CD4-positive, alpha-beta T cell treated with Interleukin-4 for 1 hour (primary cell): Measurements from ENCODE around the gene WFDC1.
"Not testable (repeated sequence)": the region's sequence is repeated elsewhere in the genome, so short reads cannot be mapped to it uniquely, and the experiment has no call there.

ENCODE experiments used
- DNase-seq, 2 donors: peaks; one replicate each; pipeline ENCODE4 v3.0.0-alpha.2; 2020 to 2022

WFDC1 gene

DNA sequence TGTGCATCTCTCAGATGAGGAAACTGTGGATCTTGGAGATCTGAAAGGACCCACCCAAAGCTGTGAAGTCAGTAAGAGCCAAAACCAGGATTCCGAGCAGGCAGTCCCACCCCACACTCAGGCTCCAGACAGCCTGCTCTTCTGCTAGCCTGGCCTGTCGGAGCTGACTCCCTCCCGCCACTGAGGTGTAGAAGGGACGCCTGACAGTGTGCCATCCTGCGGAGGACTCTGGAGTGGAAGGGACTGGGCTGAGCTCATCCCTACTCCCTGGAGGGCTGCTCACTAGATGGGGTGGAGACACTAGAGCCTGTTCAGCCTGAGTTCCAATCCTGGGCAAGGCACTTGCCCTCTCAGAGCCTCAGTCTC lies 36.0 kb downstream of the WFDC1 start:
- no peak for DNase-seq

DNA sequence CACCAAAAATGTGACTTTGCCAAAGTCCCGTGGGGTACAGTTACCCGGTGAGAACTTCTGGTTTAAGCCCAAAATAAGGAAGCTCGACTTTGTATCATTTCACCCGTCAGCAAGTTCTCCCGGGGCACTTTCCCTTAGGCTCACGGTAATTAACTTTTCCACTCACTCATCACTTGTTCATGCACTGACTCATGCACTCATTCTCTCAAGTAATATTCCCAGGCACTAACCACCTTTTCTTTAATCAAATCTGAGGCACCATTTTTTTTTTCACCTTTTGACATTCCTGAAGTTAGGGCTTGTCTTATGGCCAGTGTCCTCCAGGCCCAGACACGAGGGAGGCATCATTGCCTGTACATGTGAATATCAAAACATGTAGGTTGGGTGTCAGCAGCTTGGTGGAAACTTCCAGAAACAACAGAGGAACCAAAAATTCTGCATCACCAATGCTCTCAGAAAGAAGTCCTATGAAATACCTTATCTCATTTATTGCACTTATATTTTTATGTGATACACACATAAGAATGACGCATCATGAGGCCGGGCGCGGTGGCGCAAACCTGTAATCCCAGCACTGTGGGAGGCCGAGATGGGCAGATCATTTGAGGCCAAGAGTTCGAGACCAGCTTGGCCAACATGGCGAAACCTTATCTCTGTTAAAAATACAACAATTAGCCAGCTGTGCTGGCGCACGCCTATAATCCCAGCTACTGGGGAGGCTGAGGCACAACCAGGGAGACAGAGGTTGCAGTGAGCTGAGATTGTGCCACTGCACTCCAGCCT lies 37.5 kb downstream of the WFDC1 start:
- no peak for DNase-seq

GRCh38 chr16:84332975-84333684 lies 38.5 kb downstream of the WFDC1 start:
- no peak for DNase-seq

- no peak for DNase-seq
These were observed 39.4 kb downstream of the WFDC1 start for GRCh38 chr16:84334058-84334457.

- DNase-seq = no peak
These were observed 39.8 kb downstream of the WFDC1 start for GRCh38 chr16:84334482-84334881.

DNA sequence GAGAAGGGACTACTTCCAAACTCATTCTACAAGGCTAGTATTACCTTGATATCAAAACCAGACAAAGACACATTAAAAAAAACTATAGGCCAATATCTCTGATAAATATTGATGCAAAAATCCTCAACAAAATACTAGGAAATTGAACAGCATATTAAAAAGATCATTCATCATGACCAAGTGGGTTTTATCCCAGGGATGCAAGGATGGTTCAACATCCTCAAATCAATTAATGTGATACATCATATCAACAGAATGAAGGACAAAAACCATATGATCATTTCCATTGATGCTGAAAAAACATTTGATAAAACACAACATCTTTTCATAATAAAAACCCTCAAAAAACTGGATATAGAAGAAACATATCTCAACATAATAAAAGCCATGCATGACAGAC lies 42.6 kb downstream of the WFDC1 start:
- DNase-seq = not testable (repeated sequence)

- DNase-seq = no peak
These were observed 44.6 kb downstream of the WFDC1 start for GRCh38 chr16:84339311-84339710.

DNA sequence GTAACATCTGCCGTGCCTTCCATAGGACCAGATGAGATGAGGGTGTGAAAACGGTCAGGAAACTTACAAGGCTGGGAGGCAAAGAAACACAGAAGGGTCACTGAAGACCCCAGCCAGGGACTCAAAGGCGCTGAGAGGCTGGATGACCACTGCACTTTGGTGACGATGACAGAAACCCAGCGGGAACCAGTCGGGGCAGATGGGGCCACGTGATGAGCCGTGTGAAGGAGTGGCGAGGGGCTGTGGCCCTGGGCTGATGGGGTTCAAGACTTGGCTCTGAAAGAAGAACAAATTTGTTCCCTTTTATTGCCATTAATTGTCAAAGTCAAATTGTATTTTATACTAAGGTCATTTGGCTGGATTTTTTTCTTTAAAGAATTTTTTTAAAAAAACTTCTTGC lies 45.1 kb downstream of the WFDC1 start:
- no peak for DNase-seq

DNA sequence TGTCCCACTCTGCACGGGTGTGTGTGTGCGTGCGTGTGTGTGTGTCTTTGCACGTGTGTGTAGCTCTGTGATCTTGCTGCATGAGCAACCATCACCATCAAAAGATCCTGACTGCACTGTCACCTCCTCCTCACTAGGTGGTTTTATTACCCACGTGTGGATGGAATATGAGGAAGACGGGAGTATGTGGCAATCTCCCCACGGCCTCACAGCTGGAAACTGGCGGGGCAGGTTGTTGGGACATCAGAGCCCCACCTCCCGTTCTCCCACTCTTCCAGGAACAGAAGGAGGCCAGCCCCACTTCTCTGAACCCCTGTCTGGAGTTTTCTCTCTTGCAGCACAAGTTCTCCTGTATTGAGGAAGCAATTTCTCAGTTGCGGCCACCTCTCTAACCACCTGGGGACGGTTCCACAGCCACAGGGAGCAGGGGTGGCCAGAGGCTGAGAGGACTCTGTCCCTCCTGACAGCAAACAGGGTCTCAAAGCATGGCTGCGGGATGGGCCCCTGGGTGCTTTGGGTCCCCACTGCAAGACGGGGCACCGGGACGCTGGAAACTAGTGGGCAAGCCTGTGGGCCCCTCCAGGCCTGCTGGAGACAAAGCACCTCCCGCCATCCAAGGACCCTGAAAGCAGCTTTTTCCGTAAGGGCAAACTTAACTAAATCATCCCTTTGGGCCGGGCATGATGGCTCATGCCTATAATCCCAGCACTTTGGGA lies 45.8 kb downstream of the WFDC1 start:
- no peak for DNase-seq

DNA sequence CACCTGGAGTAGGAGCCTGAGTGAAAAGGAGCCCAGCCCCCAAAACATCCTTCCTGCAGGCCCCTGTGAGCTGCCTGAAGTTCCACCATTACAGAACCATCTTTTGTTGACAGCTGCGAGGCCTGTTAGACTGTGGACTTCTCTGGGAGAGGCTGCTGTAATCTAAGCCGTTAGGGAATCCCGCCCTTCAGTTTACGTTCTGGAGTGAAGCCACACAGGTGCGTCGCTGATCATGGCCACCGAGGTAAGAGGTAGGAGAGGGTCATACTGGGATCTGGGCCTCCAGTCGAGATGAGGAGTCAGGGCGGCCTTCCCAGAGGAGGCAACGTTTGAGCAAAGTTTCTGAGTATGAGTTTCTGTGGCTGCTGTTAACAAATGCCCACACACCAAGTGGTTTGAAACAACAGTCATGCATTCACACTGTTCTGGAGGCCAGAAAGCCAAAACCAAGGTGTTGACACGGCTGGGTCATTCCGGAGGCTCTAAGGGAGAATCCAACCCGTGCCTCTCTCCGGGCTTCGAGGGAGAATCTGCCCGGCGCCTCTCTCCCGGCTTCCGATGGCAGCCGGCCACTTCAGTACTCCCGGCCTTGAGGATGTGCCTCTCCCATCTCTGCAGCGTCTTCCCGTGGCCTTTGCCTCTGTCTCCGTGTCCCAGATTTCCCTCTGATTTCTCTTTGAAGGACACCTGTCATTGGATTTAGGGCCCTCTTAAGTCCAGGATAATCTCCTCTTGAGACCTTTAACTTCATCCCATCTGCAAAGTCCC lies 47.0 kb downstream of the WFDC1 start:
- DNase-seq = no peak

- DNase-seq = not testable (repeated sequence)
These were observed 49.1 kb downstream of the WFDC1 start for GRCh38 chr16:84343800-84344199.

GRCh38 chr16:84344781-84345180 lies 50.1 kb downstream of the WFDC1 start:
- DNase-seq = no peak

DNA sequence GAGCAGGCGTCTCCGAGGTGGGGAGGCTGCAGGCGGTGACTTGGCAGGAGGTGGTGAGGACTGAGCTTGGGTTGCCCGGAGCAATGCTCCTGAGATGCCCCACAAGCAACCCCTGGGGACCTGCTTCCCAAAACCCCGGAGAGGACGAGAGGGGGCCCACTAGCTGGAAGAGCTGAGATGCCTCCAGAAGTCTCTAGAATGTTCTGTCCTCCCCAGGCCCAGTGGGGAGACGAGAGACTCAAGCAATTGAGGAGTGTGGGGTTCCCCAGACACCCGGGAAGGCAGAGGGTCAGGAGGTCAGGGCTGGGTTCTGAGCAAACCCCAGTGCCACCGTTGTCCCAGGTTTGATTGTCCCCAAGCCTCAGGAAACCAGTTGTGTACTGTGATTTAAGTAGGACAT lies 52.5 kb downstream of the WFDC1 start:
- DNase-seq = no peak

GRCh38 chr16:84348386-84348888 lies 53.8 kb downstream of the WFDC1 start:
- DNase-seq = no peak

GRCh38 chr16:84349862-84350684 lies 55.4 kb downstream of the WFDC1 start:
- no peak for DNase-seq

DNA sequence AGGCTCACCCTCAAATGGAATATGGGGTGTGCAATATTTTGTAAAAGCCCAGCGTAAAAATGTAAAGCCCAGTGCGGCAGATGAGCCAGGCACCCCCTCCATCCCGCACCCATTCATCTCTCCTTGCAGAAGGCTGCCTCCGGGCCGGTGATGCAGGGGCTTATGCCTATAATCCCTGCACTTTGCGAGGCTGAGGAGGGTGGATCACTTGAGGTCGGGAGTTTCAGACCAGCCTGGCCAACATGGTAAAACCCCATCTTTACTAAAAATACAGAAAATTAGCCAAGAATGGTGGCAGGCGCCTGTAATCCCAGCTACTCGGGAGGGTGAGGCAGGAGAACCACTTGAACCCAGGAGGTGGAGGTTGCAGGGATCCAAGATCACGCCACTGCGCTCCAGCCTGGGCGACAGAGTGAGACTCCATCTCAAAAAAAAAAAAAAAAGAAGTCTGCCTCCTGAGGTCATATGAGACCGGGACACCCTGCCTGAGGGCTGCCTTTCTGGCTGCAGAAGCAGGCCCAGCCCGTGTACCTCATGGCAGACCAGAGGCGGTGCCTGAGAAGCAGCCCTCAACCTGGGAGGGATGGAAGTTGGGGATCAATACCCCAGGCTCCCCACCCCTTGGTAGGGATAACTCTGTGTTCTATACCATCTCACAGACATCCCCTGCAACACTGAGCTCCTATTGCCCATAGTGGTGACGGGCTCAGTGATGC lies 56.2 kb downstream of the WFDC1 start:
- no peak for DNase-seq

GRCh38 chr16:84351630-84352029 lies 57.0 kb downstream of the WFDC1 start:
- no peak for DNase-seq

GRCh38 chr16:84354306-84354705 lies 59.6 kb downstream of the WFDC1 start:
- DNase-seq = no peak

DNA sequence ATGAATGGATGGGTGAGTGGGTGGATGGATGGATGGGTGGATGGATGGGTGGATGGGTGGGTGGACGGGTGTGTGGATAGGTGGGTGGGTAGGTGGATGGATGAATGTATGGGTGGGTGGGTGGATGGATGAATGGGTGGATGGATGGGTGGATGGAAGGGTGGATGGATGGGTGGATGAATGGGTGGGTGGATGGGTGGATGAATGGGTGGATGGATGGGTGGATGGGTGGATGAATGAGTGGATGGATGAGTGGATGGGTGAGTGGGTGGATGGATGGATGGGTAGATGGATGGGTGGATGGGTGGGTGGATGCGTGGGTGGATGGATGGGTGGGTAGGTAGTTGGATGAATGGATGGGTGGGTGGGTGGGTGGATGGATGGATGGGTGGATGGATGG lies 60.5 kb downstream of the WFDC1 start:
- no peak for DNase-seq

DNA sequence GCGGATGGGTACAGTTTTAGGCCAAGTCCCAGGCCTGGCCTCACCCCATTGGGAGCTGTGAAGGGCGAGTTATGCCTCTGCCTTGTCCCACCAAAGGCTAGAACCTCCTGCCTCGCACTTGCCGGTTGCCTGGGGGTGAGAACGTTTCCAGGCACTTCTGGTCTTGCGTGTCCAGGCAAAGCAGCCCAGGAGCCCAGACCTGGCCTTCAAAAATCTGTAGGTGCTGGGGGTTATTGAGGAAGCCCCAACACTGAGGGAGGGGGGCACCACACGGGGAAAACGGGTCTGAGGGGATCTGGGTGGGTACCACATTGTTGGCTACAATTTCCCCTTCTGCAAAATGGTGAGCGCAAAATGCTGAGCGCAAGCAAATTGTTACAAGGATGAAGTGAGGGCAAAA lies 61.5 kb downstream of the WFDC1 start:
- no peak for DNase-seq

- DNase-seq = no peak
These were observed 62.0 kb downstream of the WFDC1 start for GRCh38 chr16:84356591-84357116.
